ENCODE data around the gene TIAM1. TPM values are rescaled to one million over a fixed set of nuclear protein-coding genes. Genes with fewer than 3 reads are reported as not detected.

TIAM1 gene
- polyA plus RNA-seq, 1 experiment, result 0.11 TPM

DNA sequence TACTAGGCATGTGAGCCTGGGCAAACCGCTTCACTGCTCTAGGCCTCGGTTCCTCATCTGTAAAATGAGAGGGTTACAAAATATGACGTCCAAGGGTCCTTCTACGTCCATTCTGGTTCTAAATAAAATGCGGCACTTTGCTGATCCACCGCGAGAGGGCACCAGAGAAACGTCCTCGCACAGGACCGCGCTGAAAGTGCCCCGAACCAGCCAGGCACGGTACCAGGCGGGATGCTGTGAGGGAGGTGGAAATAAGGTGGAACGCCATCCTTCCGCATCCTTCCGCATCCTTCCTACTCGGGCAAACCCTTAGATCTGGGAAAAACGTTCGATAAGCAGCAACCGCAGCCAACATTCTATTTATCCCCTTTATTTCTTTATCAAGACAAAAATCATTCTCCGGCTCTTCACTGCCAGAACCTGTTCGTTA lies 245.5 kb downstream of the TIAM1 start:
- TF ChIP-seq, protein P1, sequence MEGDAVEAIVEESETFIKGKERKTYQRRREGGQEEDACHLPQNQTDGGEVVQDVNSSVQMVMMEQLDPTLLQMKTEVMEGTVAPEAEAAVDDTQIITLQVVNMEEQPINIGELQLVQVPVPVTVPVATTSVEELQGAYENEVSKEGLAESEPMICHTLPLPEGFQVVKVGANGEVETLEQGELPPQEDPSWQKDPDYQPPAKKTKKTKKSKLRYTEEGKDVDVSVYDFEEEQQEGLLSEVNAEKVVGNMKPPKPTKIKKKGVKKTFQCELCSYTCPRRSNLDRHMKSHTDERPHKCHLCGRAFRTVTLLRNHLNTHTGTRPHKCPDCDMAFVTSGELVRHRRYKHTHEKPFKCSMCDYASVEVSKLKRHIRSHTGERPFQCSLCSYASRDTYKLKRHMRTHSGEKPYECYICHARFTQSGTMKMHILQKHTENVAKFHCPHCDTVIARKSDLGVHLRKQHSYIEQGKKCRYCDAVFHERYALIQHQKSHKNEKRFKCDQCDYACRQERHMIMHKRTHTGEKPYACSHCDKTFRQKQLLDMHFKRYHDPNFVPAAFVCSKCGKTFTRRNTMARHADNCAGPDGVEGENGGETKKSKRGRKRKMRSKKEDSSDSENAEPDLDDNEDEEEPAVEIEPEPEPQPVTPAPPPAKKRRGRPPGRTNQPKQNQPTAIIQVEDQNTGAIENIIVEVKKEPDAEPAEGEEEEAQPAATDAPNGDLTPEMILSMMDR (IDR thresholded peaks at IDR 0.05; ENCODE audit: insufficient read depth, low read depth, low read length), result peak; percentile 89
- DNase-seq (ENCODE audit: low read depth), result no peak
- Histone ChIP-seq H3K27me3 (ENCODE audit: control insufficient read depth, insufficient read depth, low read length) (no peaks in the 10 kb centered on the region), H3K36me3 (ENCODE audit: control insufficient read depth, insufficient read depth, low read length) (no peaks in the 10 kb centered on the region), H3K4me3 (ENCODE audit: low read depth, low read length) (no peak overlapping the region)
- ChIA-PET POLR2A (no interaction called here), CTCF (interaction anchor here (1.0 to 3.0 kb wide), 11 partner anchors 9 to 506 kb away, joined by 3 to 32 read pairs (median 4); no protein-coding TSS in a partner anchor)

DNA sequence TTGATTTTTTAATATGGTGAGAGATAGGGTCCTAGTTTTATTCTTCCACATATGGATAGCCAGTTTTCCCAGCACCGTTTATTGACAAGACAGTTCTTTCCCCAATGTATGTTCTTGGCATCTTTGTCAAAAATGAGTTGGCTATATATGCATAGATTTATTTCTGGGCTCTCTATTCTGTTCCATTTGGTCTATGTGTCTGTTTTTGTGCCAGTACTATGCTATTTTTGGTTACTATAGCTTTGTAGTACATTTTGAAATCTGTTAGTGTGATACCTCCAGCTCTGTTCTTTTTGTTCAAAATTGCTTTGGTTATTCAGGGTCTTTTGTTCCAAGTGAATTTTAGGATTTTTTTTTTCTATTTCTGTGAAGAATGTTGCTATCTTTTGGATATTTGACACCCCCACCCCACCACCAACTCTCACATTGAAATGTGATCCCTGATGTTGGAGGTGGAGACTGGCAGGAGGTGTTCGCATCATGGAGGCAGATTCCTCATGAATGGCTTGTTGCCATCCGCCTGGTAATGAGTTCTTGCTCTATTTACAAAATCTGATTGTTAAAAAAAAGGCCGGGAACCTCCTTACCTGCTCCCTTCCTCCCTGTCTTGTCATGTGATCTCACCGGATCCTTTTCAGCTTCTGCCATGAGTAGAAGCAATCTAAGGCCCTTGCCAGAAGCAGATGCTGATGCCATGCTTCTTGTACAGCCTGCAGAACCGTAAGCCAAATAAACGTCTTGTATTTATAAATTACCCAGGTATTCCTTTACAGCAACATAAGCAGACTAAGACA lies 251.0 kb downstream of the TIAM1 start:
- TF ChIP-seq, protein P1 (IDR thresholded peaks at IDR 0.05; ENCODE audit: insufficient read depth, low read depth, low read length), result no peak

DNA sequence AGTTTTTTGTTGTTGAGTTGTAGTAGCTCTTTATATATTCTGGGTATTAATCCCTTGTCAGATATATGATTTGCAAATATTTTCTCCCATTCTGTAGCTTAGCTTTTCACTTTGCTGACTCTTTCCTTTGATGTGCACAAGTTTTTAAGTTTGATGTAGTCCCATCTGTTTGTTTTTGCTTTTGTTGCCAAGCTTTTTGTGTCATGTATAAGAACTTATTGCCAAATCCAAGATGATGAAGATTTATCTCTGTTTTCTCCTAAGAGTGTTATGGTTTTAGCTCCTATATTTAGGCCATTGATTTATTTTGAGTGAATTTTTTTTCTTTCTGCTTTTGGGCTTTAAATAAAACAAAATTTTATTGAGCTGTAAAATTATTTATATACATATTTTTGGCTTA lies 253.7 kb downstream of the TIAM1 start:
- TF ChIP-seq, protein P1 (IDR thresholded peaks at IDR 0.05; ENCODE audit: insufficient read depth, low read depth, low read length), result no peak
- Histone ChIP-seq H3K27me3 (ENCODE audit: control insufficient read depth, insufficient read depth, low read length) (no peaks in the 10 kb centered on the region), H3K36me3 (ENCODE audit: control insufficient read depth, insufficient read depth, low read length) (no peaks in the 10 kb centered on the region), H3K4me3 (ENCODE audit: low read depth, low read length) (no peak overlapping the region)
- ChIA-PET POLR2A (no interaction called here), CTCF (no interaction called here)
- no peak for DNase-seq (ENCODE audit: low read depth)

More for the DNA sequence above, 251.0 kb downstream of the TIAM1 start:
- ChIA-PET POLR2A (no interaction called here), CTCF (interaction anchor here (0.9 kb wide), 1 partner anchor 85 kb away, joined by 3 read pairs; no protein-coding TSS in a partner anchor)
- H3K36me3 ChIP-seq (ENCODE audit: control insufficient read depth, insufficient read depth, low read length), result no peaks in the 10 kb centered on the region
- no peaks in the 10 kb centered on the region for H3K27me3 ChIP-seq (ENCODE audit: control insufficient read depth, insufficient read depth, low read length)
- no peak for DNase-seq (ENCODE audit: low read depth)
- no peak overlapping the region for H3K4me3 ChIP-seq (ENCODE audit: low read depth, low read length)

DNA sequence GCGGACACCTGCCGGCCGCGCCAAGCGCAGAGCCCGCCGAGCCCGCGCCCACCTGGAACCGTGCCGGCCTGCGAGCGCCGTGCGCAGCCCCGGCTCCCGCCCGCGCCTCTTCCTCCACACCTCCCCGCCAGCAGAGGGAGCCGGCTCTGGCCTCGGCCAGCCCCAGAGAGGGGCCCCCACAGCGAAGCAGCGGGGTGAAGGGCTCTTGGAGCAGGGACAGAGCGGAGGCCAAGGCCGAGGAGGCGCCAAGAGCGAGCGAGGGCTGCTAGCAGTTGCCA lies 255.6 kb downstream of the TIAM1 start:
- Histone ChIP-seq H3K36me3 (ENCODE audit: control insufficient read depth, insufficient read depth, low read length) (no peaks in the 10 kb centered on the region), H3K4me3 (ENCODE audit: low read depth, low read length) (no peak overlapping the region), H3K27me3 (ENCODE audit: control insufficient read depth, insufficient read depth, low read length) (no peaks in the 10 kb centered on the region)
- ChIA-PET CTCF (interaction anchor here (1.1 to 1.8 kb wide), 2 partner anchors 8 to 11 kb away, joined by 5 to 7 read pairs; no protein-coding TSS in a partner anchor), POLR2A (no interaction called here)
- TF ChIP-seq, protein P1 (IDR thresholded peaks at IDR 0.05; ENCODE audit: insufficient read depth, low read depth, low read length), result no peak
- no peak for DNase-seq (ENCODE audit: low read depth)

- H3K4me3 ChIP-seq (ENCODE audit: low read depth, low read length), result no peak overlapping the region
- POLR2A ChIA-PET, result no interaction called here
- H3K36me3 ChIP-seq (ENCODE audit: control insufficient read depth, insufficient read depth, low read length), result no peaks in the 10 kb centered on the region
- DNase-seq (ENCODE audit: low read depth), result no peak
- H3K27me3 ChIP-seq (ENCODE audit: control insufficient read depth, insufficient read depth, low read length), result no peaks in the 10 kb centered on the region
- TF ChIP-seq, protein P1 (IDR thresholded peaks at IDR 0.05; ENCODE audit: insufficient read depth, low read depth, low read length), result no peak
- CTCF ChIA-PET, result interaction anchor here (0.7 to 1.8 kb wide), 5 partner anchors 9 to 1992 kb away, joined by 3 to 7 read pairs (median 3); no protein-coding TSS in a partner anchor
Measured at GRCh38 chr21:31087639-31088473, 256.2 kb downstream of the TIAM1 start.
